Kidney epithelial cell (primary cell): ENCODE data around the gene GPR15LG. TPM values are rescaled to one million over a fixed set of nuclear protein-coding genes. Genes with fewer than 3 reads are reported as not detected.

Source experiments
- DNase-seq: peaks from one replicate; pipeline ENCODE4 v3.0.0-alpha.2; 2010; ENCODE audit warnings: low read depth
- H3K27me3 ChIP-seq: 2 replicates; pipeline ENCODE4 v1.6.0; 2011; ENCODE audit warnings: low read length; ENCODE audit not compliant: control insufficient read depth, insufficient read depth
- H3K36me3 ChIP-seq: 2 replicates; pipeline ENCODE4 v1.5.1; 2011; ENCODE audit warnings: low read length; ENCODE audit not compliant: control insufficient read depth, insufficient read depth
- H3K4me3 ChIP-seq: 2 replicates; pipeline ENCODE4 v1.5.1; 2011; ENCODE audit warnings: low read depth, mild to moderate bottlenecking, control low read depth, low read length
- total RNA-seq: library from RNA; depleted of rRNA; stranded (reverse); fragments of >200 nt; gene quantifications from 2 replicates; pipeline ENCODE4 v1.2.3, GENCODE V29; 2015
- TF ChIP-seq, protein P1 (sequence below): IDR thresholded peaks from 2 replicates; pipeline ENCODE4 v1.5.1; 2011; ENCODE audit warnings: mild to moderate bottlenecking, moderate library complexity, low read length, control low read depth, inconsistent platforms; ENCODE audit not compliant: insufficient read depth, poor library complexity, severe bottlenecking

Gene GPR15LG
- total RNA-seq, 1 donor from 2014 or later, result not detected

DNA sequence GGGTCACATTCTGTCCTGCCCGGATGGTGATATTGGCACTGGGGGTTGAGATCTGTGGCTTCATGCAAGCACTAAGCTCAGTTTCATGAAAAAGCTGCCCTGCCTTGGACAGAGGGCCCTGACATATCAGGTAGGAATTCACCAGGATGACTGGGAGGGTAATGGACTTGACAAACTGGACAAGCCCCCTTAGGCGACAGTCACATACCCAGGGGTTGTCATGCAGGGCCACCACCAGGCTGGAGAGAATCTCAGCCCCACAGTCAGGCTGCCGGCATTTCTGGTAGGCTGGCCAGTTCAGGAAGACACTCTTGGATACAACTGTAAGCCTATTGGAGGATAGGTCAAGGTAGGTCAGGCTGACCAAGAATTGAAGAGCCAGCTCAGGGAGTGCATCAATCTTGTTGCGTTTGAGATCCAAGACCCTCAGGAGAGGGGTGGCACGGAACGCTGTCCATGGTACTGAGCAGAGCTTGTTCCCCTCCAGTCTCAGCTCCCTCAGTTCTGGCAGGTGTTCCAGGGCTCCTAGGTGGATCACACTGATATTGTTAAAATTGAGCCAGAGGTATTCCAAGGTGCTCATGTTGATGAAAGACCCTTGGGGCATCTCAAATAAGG, 50.9 kb downstream of the GPR15LG start:
- TF ChIP-seq, protein P1, sequence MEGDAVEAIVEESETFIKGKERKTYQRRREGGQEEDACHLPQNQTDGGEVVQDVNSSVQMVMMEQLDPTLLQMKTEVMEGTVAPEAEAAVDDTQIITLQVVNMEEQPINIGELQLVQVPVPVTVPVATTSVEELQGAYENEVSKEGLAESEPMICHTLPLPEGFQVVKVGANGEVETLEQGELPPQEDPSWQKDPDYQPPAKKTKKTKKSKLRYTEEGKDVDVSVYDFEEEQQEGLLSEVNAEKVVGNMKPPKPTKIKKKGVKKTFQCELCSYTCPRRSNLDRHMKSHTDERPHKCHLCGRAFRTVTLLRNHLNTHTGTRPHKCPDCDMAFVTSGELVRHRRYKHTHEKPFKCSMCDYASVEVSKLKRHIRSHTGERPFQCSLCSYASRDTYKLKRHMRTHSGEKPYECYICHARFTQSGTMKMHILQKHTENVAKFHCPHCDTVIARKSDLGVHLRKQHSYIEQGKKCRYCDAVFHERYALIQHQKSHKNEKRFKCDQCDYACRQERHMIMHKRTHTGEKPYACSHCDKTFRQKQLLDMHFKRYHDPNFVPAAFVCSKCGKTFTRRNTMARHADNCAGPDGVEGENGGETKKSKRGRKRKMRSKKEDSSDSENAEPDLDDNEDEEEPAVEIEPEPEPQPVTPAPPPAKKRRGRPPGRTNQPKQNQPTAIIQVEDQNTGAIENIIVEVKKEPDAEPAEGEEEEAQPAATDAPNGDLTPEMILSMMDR, result no peak
- H3K36me3 ChIP-seq, result no peaks in the 10 kb centered on the region
- H3K4me3 ChIP-seq, result no peak overlapping the region
- no peak for DNase-seq
- no peaks in the 10 kb centered on the region for H3K27me3 ChIP-seq

DNA sequence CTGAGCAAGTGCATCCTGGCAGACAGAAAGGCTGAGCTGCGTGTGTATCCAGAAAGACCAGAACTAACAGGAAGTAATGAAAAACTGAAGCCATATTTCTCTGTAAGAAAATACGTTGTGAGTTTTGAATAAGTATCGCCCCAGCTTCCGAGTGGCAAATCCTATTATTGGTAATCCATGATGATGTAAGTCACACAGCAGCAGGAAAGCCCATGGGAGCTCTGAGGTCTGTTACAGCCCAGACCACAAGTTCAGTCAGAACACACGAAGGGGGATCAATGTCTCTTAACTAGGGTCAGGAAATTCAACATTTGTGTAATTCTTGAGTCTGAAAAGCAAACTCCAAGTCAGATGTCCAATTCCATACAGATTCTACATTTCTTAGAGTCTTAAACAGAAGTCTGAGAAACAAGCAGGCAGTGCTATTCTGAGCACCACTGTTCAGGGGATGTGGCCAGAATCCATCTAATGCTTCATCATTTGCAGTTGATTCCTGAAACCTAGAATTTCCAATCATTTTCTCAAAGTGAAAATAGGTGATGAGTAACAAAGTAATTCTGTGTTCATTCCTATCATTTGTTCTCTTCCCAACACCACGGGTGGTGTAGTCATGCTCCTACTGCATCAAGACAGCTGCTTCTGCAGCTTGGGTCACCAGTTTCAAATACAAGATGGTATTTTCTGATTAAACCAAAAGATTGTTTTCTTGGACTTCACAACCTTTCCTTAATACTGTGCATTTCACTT, 52.0 kb downstream of the GPR15LG start, which contains the start of gene LRIT2:
TSS of gene LRIT2 (minus strand) at position 118 of the 747 bp plus-strand sequence. CDS start at position 94, 24 bp downstream.
- no peak for DNase-seq
- no peaks in the 10 kb centered on the region for H3K36me3 ChIP-seq
- H3K27me3 ChIP-seq, result no peaks in the 10 kb centered on the region
- TF ChIP-seq, protein P1, result no peak
- H3K4me3 ChIP-seq, result no peak within 1 kb of the TSS

DNA sequence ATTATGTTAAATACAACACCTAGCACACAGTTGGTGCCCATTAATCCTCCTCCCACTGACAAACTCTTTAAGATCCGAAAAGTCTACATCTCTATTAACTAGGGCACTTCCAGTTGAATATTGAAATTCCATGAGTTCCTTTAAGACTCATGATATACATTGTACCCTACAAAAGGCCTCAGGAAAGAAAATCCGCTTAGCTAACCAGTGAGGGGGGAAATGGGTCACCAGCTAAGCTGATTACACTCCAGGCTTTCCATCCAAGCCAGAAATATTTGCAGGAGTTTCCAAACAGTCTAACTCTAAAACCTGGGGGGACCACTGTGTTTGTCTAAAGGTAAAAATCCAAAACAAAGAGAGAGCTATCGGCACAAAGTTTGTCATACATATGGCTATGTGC, 53.0 kb downstream of the GPR15LG start:
- no peak for DNase-seq

DNA sequence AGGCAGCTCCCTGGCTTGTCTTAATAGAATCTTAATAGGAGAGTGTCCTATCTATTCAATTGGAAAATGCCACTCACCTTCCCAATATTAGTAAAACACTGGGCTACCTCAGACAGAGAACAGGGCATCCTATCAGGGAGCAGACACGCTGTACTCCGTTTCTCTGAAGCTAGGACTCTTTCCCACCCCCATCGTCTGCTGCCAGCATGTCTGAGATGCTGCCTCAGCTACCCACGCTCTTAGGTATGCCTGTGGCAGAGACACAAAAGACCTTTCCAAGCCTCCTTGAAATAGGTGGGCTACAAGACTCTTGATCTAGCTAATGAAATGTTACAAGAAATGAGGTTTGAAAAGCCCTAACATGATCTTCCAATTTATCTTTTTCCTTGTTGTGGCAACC, 54.2 kb downstream of the GPR15LG start:
- TF ChIP-seq, protein P1, result no peak
- H3K4me3 ChIP-seq, result no peak overlapping the region
- no peak for DNase-seq
- no peaks in the 10 kb centered on the region for H3K27me3 ChIP-seq
- no peaks in the 10 kb centered on the region for H3K36me3 ChIP-seq

More for the DNA sequence above, 53.0 kb downstream of the GPR15LG start:
- TF ChIP-seq, protein P1, result no peak
- Histone ChIP-seq H3K36me3 (no peaks in the 10 kb centered on the region), H3K27me3 (no peaks in the 10 kb centered on the region), H3K4me3 (no peak overlapping the region)

DNA sequence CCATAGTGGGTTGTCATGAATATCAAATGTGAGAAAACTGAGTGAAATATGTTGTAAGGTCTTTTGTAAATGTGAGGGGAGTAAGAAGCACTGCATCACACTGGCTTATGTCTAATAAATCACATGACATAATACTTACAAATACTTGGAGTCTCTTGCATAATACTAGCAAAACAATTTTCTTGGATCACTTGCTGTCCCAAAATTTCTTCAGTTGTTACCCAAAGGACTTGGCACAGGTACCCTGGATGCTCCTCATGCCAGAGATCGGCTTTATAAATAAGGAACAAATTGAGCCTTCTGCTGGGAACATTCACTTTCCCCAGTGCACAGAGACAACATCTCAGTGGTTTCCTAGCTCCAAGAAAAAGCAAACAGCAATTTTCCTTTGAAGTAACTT, 56.8 kb downstream of the GPR15LG start:
- no peaks in the 10 kb centered on the region for H3K27me3 ChIP-seq
- no peak for DNase-seq
- TF ChIP-seq, protein P1, result no peak
- H3K36me3 ChIP-seq, result no peaks in the 10 kb centered on the region
- no peak overlapping the region for H3K4me3 ChIP-seq
